Measurements from ENCODE around the gene MAP2K6.

MAP2K6 gene

DNA sequence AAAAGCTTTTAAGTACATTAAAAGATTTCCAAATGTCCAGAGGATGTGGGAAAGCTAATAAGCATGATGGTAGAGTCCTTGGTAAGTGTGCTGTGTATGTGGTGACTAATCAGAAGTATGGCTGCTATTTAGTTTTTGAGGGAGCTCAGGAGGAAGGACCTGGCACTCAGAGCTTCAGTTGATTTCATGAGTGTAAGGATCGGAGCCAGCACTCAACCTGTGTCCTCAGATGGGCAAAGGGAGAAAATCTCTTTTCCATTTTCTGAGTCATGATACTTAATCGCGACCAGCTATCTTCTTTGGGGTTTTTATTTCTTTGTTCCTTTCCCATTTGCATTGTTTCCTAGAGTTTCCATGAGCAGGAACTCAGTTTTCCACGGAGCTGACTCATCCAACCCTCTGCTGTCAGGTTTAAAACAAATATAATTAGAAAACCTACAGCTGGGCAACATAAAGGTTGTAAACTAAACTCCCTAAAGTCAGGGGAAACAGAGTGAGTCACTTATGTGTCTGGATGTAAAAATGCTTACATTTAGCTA lies 125.4 kb downstream of the MAP2K6 start:
- no peak for DNase-seq

DNA sequence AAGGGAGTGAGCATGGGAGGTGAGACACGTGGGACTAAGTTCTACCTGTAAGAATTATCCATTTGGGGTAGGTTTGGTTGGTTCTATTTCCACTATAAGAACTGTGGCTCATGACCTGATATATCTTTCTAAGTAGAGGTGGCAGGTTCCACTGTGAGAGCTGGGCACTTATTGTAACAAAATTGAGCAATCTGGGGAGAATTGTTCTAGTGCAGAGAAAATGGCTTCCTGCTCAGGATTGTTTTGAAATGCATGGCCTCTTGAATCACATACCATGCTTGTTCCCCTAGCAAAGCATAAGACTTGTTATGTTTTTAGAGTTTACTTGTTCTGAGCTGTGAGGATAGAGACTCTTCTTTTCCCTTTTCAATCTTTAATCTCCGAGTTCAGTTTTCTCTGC lies 125.9 kb downstream of the MAP2K6 start:
- DNase-seq: no peak

DNA sequence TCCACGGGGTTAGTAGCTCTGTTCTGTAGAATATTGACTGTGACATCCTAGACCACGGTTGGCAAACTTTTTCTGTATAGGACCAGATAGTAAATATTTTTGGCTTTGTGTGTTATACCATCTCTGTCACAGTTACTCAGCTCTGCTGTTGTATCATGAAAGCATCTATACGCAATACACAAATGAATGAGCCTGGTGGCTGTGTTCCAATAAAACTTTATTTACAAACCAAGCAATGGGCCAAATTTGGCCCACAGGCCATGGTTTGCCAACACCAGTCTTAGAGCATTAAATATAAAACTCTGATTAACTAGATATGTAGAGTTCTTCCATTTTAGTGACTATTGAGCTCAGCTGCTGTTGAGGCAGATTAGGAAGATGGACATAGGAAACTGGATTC lies 132.7 kb downstream of the MAP2K6 start:
- DNase-seq: no peak

DNA sequence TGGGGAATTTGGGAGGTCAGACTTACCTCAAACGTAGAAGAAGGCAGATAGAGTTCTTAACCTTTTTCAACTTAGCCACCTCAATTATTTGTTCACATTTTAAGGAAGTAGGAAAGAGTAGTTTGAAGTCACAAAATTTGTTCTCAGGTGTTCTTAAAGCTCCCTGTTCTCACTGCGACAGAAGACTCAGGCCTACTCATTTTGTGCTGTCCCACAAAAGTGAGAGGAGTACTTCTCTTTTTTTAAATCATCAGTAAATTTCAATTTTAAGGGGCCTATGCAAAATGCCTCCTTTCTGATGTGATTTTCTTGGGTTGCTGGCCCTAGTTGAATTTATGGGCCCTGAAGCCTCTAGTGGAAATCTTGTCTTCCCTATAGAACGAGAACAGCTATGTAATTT lies 133.4 kb downstream of the MAP2K6 start:
- no peak for DNase-seq

DNA sequence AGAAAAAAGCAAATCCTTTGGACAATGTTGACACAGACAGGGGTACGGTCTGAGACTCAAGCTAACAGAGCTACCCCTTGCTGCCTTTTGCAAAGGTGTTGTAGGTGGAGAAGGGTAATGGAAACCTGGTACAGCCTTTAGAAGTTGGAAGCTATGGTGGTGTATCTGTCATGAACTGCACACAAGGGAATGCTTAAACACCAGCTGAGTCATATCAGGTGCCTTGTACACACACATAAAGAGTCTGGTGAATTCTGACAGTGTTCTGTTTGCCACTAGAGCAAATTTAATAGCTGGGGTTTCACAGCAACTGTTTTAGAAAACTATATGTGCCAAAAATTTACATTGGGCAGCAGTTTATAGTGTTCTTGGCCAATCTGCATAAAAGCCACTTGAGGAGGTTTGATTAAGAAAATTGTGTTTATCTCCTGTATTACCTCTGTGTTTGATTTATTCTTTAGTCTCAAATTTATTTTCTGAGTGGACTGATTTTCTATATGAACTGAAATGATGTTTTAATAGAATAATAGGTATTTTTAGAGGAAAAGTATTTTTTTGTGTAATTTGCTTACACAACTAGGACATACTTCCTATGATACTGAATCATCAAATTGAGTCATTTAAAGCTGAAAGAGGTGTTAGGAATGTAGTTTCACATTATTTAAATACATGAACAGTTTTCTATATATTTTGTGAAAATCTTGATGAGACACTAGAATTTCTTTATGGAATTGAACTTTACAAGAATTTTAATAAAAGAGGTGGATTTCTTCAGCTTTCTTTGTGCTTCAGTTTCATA lies 136.9 kb downstream of the MAP2K6 start:
- DNase-seq: no peak

DNA sequence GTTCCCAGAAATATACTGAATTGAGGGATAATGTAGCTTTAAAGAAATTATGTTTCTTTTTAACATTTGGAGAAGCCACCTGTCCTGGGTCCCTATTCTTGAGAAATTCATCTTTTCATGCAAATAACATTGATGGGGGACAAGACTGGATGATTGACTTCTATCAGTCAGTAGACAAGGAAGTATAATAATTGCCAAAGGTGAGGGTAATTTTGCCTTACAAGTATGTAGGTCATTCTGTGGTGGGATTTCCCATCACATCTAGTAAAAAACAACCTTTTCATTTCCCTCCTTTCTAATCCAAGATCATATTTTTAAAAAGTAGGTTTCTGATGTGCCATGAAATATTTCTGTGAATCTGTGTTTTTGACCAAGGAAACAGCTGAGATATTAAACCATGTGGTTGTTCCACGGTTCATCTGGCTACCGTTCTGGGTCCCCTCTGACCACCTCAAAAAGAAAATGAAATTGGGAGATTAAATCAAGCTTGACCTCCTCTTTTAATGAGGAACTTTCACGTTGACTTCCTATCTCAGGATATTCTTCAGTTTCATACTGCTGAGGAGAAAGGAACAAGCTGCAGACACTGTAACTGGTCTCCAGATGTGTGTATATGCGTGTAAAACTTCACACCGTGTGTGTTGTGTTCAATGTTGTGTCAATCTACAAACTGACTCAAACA lies 138.6 kb downstream of the MAP2K6 start:
- DNase-seq: no peak

DNA sequence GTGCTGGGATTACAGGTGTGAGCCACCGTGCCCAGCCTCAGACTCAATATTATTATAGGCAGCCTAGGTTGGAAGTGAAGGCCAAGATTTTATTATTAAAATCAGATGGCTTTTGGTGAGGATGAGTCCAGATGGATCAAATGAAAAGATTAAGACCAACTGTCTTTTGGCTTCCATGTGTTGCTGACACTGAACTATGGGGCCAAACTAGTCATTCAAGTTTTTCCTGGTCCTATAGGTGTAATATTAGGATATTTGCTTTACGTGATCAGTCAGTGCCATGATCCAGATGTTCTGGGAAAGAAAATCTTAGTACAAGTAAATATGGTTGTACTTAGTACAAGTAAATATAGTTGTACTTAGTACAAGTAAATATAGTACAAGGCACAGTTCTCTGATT lies 140.6 kb downstream of the MAP2K6 start:
- no peak for DNase-seq

DNA sequence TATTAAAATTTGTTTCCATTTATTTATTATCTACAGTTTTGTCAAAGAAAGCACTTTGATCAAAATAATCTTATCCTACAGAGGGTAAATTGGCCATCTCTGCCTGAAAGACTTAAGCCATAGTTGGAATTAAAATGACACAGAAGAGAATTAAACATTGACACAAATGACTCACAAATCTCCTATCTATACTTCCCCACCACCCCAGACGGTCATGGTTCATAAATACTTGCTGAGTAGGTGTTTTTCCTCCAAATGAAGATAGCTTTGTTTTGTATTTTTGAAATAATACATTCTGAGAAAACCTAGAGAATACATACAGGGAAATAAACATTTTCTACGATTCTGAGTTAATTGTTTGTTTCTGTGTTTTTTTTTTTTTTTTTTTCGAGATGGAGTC lies 142.8 kb downstream of the MAP2K6 start:
- no peak for DNase-seq

DNA sequence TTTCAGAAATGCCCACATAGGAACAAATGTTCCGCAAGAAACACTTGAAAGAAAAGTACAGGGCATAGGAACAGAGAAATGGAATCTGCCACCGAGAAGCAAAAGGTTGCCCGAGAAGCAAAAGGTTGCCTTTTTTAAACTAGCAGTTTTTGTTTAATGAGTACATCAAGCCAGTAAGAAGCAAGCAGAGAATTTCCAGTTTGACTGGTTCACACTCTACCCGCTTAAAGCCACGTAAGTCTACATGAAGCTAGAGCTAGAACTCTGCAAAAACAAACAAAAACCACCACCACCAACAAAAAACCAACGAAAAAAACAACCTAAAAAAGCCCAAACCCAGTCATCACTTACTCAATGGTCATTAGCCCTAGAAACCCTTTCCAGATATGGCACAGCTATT lies 144.3 kb downstream of the MAP2K6 start:
- no peak for DNase-seq

DNA sequence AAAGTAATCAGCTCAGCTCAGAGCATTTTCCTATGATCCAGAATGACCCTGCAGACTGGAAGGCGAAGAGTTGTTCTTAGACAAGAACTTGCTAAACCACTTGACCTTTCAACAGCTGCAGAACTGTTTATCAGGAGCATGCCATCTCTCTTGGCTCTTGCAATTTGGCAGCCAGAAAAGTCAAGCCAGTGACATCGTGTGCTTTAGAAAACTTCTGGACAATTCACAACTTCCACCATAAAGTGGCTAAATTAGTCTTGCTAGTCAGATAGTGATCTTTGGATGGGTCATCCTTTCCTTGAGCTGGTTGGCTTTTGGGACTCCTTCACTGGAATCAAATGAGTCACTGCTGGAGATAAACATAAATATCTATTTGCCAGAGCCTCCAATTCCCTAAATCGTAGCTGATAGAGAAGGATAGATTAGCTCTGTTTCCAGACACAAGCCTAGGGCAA lies 146.5 kb downstream of the MAP2K6 start:
- no peak for DNase-seq

DNA sequence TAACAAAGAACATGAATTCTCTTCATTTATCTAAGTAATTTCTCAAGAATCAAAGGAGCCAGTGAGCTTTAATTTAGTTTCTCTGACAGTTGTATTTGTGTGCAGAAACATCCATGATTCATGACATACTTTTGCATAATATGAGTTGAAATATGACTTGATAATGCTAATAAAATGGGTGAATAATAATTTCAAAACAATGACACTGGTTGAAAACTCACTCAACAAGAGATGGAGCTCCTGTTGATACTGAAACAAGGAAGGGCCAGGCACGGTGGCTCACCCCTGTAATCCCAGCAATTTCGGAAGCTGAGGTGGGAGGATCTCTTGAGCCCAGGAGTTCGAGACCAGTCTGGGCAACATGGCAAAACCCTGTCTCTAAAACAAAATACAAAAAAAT lies 147.0 kb downstream of the MAP2K6 start:
- no peak for DNase-seq

DNA sequence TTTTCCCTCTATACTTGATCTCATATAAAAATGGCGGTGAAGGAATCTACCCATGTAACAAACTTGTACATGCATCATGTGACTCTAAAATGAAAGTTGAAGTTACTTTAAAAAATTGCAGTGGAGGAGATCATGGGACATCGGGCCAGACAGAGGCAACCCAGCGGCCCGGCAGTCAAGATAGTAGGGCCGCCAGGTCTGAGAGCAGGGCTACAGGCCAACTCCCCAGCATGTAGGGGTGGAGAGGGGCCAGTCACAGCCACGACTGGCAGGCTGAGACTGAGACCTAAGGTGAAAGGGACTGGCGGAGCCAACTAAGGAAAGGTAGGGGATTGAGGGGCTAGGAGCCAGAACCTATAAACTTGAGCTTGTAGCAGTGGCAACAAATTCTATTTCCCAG lies 150.9 kb downstream of the MAP2K6 start:
- DNase-seq: no peak

DNA sequence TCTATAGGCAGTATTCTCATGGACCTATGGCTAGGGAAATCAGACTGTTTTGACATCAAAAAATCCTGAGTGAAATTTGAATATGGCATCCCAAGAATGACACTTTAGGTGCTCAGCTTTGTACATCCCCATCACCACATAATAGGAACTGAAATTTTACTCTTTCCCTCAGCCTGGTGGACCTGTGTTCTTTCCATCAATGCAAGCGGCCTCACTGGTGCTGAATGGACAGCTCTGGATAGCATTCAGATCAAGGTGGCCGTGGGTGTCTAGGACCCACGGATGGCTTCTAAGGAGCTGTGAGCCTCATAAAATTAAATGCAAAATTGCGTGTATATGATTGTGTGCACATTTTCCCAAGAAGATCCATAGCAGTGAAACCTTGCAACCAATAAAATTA lies 152.6 kb downstream of the MAP2K6 start:
- DNase-seq: no peak

DNA sequence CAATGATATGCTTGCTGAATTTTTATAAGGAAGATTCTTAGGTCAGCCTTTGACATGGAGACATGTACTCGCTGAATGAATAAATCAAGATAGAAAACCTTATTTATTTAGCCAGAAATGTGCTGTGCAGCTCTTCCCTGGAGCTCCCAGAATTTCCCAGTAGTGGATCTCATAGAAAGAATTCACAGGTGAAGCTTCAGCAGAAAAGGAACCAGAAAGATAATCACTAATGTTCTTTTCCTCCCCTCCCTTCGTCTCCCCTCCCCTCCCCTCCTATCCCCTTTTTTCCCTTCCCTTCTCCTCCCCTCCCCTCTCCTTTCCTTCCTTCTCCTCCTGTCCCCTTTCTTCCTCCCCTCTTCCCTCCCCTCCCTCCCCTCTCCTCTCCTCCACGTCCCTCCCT lies 158.2 kb downstream of the MAP2K6 start:
- no peak for DNase-seq

DNA sequence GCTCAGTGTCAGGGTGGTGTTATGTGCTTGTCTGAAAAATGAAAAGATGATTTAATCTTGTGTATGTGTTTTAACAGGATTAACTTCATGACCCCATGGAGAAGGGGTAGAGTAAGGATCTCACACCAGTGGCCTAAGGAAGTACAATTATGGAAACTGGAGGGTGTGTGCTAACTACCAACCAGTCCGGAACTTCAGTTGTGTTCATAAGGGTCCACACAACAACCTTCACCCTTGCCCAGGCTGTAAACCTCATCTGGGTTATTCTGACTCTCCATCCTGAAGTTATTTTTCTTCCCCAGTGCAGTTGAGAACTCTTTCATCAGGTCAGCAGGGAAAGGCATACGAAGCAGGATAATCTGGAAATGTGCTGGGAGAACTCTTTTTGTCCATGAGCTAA lies 158.9 kb downstream of the MAP2K6 start:
- no peak for DNase-seq

DNA sequence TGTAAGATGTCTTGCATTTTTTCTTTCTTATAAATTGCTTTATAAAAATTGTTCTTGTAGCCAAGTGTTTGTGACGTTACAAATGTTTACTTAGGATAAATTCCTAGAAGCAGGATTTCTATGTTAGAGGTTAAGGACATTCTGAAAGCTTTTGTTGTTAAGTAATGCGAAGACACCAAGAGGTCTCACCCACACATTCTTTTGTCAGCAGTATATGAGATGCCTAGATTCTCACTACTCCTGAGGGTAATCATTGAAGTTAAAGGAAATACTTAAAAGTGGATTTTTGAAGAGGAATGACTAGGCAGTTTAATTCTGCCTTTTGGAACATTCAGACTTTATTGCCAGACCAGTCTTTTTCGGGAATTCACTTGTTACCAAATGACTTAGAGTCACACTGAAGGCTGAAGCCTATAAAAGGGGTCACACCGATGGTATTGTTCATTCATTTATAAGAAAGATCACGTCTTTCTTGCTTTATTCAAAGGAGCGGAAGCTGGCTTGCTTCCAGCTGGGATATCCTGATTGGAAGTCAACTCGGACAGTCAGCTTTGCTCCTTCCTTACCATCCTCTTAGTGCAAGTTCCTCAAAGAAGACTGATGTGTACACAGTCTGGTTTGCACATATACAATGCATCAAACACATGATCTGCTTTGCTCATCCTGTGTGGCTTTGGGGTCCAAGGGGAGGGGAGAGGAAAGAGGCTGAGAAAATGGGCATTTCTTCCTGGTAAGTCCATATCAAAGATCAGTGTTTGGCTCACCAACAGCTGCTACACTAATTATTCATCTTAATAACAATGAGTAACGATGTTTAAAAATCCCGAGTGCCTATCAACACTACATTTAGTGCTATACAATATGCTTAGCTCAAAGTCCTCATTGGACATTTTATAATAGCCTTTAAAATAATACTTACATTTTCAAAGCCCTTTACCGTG lies 160.0 kb downstream of the MAP2K6 start:
- no peak for DNase-seq

DNA sequence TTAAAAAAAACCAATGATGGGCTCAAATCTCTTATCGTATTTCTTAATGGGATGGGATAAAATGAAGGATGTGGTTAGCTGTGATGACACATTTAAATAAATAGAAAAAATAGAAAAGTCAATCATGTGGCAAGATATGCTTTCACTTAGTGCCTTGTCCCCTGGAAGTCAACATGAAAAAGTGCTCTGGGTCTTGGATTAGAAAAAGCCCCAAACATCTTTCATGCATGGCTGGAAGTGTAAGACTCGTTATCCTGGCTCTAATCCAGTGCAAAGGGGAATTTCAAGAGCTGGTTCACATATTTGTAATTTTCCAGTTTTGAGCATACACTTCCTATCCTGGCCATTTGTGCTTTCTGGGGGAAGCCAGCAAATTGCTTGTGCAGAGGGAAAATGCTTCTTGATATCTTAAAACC lies 160.9 kb downstream of the MAP2K6 start:
- DNase-seq: no peak

DNA sequence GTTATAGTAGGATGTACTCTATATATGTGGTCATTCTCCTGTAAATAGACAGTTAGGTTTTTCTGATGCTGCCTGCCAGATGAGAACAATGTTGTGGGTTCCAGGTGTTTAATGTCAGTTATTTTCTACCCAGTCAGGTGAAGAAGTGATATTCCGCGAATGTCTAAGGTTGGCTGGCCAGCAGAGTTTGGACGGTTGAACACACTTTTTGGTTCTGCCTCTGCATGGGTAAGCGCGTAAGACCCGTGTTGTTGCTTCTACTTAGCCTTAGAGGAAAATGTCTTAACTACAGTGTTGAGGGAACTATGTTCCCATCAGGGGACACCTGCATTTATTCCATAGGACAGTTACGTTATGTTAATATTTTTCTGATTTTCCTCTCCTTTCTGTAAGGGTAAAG lies 162.6 kb downstream of the MAP2K6 start:
- no peak for DNase-seq

DNA sequence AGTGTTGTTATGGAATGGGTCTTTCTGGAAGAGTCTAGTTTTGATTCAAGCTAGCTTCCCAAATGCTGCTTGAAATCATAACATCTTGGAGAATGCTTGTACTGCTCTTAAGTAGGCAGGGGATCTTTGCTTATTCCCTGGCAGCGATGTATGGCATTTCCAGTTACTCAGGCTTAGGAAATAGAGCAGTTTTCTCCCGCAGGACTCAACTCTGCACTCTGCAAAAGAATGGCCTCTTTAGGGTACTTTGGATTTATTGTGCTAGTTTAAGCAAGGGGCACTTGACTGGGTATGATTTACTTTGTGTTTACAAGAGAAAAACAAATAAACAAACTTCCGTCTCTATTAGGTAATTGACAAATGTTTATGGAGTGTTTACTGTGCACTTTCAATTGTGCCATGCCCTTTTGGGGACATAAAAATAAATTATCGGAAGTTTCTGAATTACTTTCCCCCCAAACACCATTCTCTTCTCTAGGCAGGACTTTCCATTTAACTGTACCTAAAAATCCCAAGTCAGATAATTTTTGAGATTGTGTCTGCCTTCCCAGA lies 164.0 kb downstream of the MAP2K6 start:
- no peak for DNase-seq

DNA sequence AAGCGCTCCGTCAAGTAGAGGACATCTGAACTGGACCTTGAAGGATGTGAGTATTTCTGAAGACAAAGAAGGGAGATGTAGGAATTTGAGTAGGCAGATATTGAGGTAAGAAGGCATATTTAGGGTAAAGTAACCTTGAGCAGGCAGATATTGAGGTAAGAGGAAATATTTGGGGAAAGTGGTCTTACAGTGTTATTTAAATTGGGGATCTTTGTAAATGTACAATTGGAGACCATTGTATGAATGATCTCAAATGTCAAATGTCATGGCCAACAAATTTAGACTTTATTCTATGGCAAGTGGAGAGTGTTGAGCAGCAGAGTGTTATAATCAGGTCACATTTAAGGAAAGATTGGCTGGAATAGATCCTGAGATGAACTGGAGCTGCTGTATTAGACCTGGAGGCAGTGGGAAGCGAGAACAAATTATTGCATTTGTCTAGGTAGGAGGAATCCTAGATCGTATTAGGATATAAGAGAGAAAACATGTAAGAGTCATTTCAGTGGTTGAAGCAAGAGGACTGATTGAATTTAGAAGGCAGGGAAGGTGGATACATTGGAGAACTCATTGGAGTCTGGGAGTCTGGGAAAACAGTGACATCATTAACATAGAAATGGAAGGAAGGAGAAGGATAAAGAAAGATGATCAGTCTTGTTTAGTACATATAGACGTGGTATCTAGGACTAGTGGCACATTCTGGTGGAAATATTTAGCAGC lies 165.6 kb downstream of the MAP2K6 start:
- DNase-seq: no peak

DNA sequence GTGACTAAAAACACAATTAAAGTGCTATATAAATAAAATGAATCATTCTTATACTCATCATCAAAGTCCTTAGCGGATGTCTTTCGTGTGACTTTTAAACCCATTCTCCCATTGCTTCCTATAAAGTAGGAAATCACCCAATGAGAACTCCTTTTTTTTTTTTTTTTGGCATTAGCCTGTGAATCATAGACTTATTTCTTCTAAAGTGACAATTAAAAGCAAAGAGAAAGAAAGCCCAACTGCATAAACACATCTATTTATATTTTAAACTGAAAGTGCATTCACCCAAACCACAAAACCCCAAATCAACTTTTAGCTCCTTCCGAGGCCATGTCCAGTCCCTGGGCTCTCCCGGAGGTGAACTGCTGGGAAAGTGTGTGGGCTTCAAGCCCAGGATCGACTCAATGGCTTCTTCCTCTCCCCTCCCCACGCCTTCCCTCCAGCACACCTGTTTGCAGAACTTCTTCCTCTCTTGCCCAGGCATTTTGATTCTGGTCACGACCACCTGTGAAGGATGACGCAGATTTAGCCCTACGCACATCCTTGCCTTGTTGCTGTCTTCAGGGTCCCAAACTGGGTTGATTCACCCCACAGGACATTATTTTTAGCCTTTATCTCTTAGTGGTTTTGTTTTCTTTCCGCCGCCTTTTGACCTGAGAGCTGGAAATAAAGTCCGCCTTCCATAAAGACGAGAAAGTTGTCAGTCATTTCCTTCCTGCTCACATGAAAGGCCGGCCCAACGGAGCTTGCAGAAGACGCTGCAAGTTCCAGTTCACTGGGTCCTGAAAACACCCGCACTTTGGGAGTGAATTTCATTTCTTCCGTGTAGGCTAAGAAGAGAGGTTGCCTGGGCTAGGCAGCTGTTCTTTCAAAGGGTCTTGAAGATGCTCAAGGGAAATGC lies 166.8 kb downstream of the MAP2K6 start:
- DNase-seq: peak in 1 of 2 donors; percentile 12

Data from stimulated activated CD4-positive, alpha-beta T cell treated with anti-CD3 and anti-CD28 coated beads, Interleukin-2, amount 100 ng/mL, for 48 hours (primary cell).